Endothelial cell of umbilical vein (primary cell): ENCODE measurements around the gene CTLA4. TPM values are rescaled to one million over a fixed set of nuclear protein-coding genes. Genes with fewer than 3 reads are reported as not detected.

Experiments
- BruUV-seq: library from RNA; stranded (reverse); fragments of 400-500 nt; replicated peaks from 2 replicates; lab custom pipeline; 2021; lab: Mats Ljungman, UMichigan
- CTCF ChIA-PET: fragments of 300-600, 350-600 bp; sonication (Branson Sonifier 250); formaldehyde crosslinking; loops from one replicate; lab custom pipeline; 2021; ENCODE audit warnings: antibody characterized with exemption, inconsistent platforms; lab: Charles Lee
- POLR2A ChIA-PET: fragments of 300-600, 350-600 bp; sonication (Branson Sonifier 250); formaldehyde crosslinking; loops from one replicate; lab custom pipeline; 2021; ENCODE audit warnings: antibody characterized with exemption, inconsistent platforms; lab: Charles Lee
- DNase-seq: peaks from one replicate; pipeline ENCODE4 v3.0.0-alpha.2; 2011; ENCODE audit warnings: low read depth, low spot score
- FAIRE-seq: peaks from 2 replicates; lab custom pipeline; 2011; peaks lifted over from hg19 to GRCh38; lab: Jason Lieb, UNC
- H2AFZ ChIP-seq: 2 replicates; pipeline ENCODE4 v1.6.0; 2012; ENCODE audit warnings: low read depth, low read length, control low read depth, inconsistent platforms
- H3K27ac ChIP-seq: 2 replicates; pipeline ENCODE4 v1.5.1; 2011; ENCODE audit warnings: low read depth, mild to moderate bottlenecking, control low read depth, low read length, moderate library complexity; ENCODE audit not compliant: insufficient read depth
- H3K27me3 ChIP-seq, 2 experiments: 2 replicates each; pipeline versions ENCODE4 v1.6.0 to v1.6.1; 2011; ENCODE audit warnings: low read length in 2 of 2, mixed read lengths in 1 of 2; ENCODE audit not compliant: control insufficient read depth in 2 of 2, insufficient read depth in 2 of 2
- H3K36me3 ChIP-seq, 2 experiments: 2 replicates in 1 of 2; 3 replicates in 1 of 2; pipeline ENCODE4 v1.5.1; 2011; ENCODE audit warnings: low read length in 2 of 2, mild to moderate bottlenecking in 1 of 2, moderate library complexity in 1 of 2; ENCODE audit not compliant: control insufficient read depth in 2 of 2, insufficient read depth in 2 of 2; ENCODE audit errors: extremely low read depth in 1 of 2
- H3K4me1 ChIP-seq: 3 replicates; pipeline ENCODE4 v1.5.1; 2011; ENCODE audit warnings: mild to moderate bottlenecking, low read length; ENCODE audit not compliant: control insufficient read depth, insufficient read depth; ENCODE audit errors: extremely low read depth
- H3K4me2 ChIP-seq: 2 replicates; pipeline ENCODE4 v1.6.1; 2011; ENCODE audit warnings: low read length, control low read depth, mixed read lengths; ENCODE audit not compliant: insufficient read depth
- H3K4me3 ChIP-seq, 3 experiments: fragments of 200-600 bp in 1 of 3; sonication (generic), shearing (Covaris generic) in 1 of 3; replicated peaks in 1 of 3; 2 replicates each; pipeline ENCODE4 v1.5.1; 2011 to 2016; ENCODE audit warnings: control low read depth in 3 of 3, low read length in 3 of 3, mild to moderate bottlenecking in 2 of 3, inconsistent platforms in 1 of 3, low read depth in 1 of 3, moderate library complexity in 1 of 3; ENCODE audit not compliant: insufficient read depth in 1 of 3
- H3K79me2 ChIP-seq: 2 replicates; pipeline ENCODE4 v1.6.0; 2012; ENCODE audit warnings: low read length, inconsistent platforms; ENCODE audit not compliant: control insufficient read depth, insufficient read depth
- H3K9ac ChIP-seq: replicated peaks from 2 replicates; pipeline ENCODE3; 2011; ENCODE audit warnings: low read length, control low read depth; ENCODE audit not compliant: insufficient read depth; ENCODE audit errors: extremely low read depth
- H3K9me1 ChIP-seq: replicated peaks from 3 replicates; pipeline ENCODE4 v1.6.0; 2011; ENCODE audit warnings: mild to moderate bottlenecking, low read length; ENCODE audit not compliant: control insufficient read depth, insufficient read depth; ENCODE audit errors: extremely low read depth
- H3K9me3 ChIP-seq: replicated peaks from 2 replicates; pipeline ENCODE4 v1.5.1; 2012; ENCODE audit warnings: low read length, inconsistent platforms; ENCODE audit not compliant: control insufficient read depth, insufficient read depth
- H4K20me1 ChIP-seq: replicated peaks from 2 replicates; pipeline ENCODE3; 2011; ENCODE audit warnings: mild to moderate bottlenecking, low read length; ENCODE audit not compliant: control insufficient read depth, insufficient read depth; ENCODE audit errors: extremely low read depth
- EZH2 ChIP-seq: IDR thresholded peaks from 2 replicates; pipeline ENCODE4 v1.6.1; 2012; ENCODE audit warnings: borderline replicate concordance, low read depth, mild to moderate bottlenecking, moderate library complexity, low read length, inconsistent platforms; ENCODE audit not compliant: severe bottlenecking
- FOS ChIP-seq: IDR thresholded peaks from 2 replicates; pipeline ENCODE4 v1.6.1; 2011; ENCODE audit warnings: mild to moderate bottlenecking, low read length, moderate library complexity, borderline replicate concordance; ENCODE audit not compliant: insufficient read depth
- GATA2 ChIP-seq: IDR thresholded peaks from 2 replicates; pipeline ENCODE4 v1.7.0; 2011; ENCODE audit warnings: low read depth, mild to moderate bottlenecking, moderate library complexity, mixed read lengths, low read length; ENCODE audit not compliant: insufficient read length, insufficient read depth
- JUN ChIP-seq: IDR thresholded peaks from 2 replicates; pipeline ENCODE4 v1.6.1; 2011; ENCODE audit warnings: borderline replicate concordance, low read depth; ENCODE audit not compliant: insufficient read length, insufficient read depth
- MYC ChIP-seq: IDR thresholded peaks from one replicate; pipeline ENCODE4 v1.6.1; 2011; ENCODE audit warnings: mild to moderate bottlenecking, low read depth, low read length
- POLR2A ChIP-seq: IDR thresholded peaks from 2 replicates; pipeline ENCODE4 v1.6.1; 2012; ENCODE audit warnings: low read depth, mild to moderate bottlenecking, control low read depth, low read length
- POLR2AphosphoS5 ChIP-seq: IDR thresholded peaks from 2 replicates; pipeline ENCODE4 v1.6.1; 2012; ENCODE audit warnings: low read depth, mild to moderate bottlenecking, control low read depth, low read length, moderate library complexity; ENCODE audit not compliant: insufficient read depth
- dilution Hi-C: fragments of 300-500 bp; cut with MboI; formaldehyde crosslinking; loops from one replicate; pipeline ENCODE4 v1.15.0; 2019; ENCODE audit warnings: low sequenced_read_pairs; ENCODE audit not compliant: extremely low pct_ligation_motif_present
- intact Hi-C: fragments of 100-400 bp; cut with micrococcal nuclease; formaldehyde crosslinking; loops from one replicate; pipeline ENCODE4 v1.10.0; 2022
- polyA plus RNA-seq, 4 experiments: library from polyadenylated mRNA; depleted of rRNA in 3 of 4; stranded (reverse) in 3 of 4; unstranded in 1 of 4; fragments of >200 nt; gene quantifications; 2 replicates each; pipeline versions ENCODE4 v1.2.1 to v1.2.3, GENCODE V29; 2011 to 2012; ENCODE audit warnings: missing spikeins in 1 of 4
- total RNA-seq: library from RNA; stranded (reverse); gene quantifications from 2 replicates; pipeline ENCODE4 v1.2.3, GENCODE V29; 2021
- TF ChIP-seq, protein P1 (sequence below), 2 donors: IDR thresholded peaks; 1 replicate in 1 of 2; 2 replicates in 1 of 2; pipeline ENCODE4 v1.5.1; 2011; ENCODE audit warnings: low read length in 2 of 2, mild to moderate bottlenecking in 2 of 2, moderate library complexity in 2 of 2, control low read depth in 1 of 2, inconsistent platforms in 1 of 2, low read depth in 1 of 2; ENCODE audit not compliant: insufficient read depth in 1 of 2; ENCODE audit errors: extremely low read depth in 1 of 2
- TF ChIP-seq, protein P2 (sequence below): IDR thresholded peaks from 2 replicates; pipeline ENCODE4 v1.6.1; 2011; ENCODE audit not compliant: insufficient read depth, insufficient read length

Gene CTLA4
- total and polyA plus RNA-seq, 2 donors (not counting 3 experiments of a cell fraction or from before 2014, with no cell fraction given): not detected

DNA sequence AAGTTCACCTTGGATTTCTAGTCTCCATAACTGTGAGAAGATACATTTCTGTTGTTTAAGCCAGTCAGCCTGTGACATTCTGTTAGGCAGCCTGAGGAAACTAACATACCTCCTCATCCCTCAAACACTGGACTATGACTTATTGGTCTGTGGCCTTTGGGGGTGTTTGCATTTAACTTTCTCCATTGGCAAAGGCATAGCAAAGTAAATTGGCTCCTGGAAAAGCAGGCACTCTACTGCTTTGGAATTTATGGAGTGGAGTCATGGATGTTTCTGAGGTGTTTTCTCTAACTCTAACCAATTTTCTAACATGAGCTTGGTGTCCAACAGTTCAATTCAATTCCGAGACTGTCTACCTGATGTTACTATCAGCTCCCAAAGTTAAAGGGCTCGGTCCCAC is 48.9 kb upstream of the CTLA4 start:
- FAIRE-seq (no peak), DNase-seq (no peak)
- Histone ChIP-seq H3K9ac (no peak overlapping the region), H3K4me3 (no peak overlapping the region), H3K36me3 (no peaks in the 10 kb centered on the region), H3K9me1 (no peaks in the 10 kb centered on the region), H3K4me2 (no peak overlapping the region), H3K27me3 (peaks cover 5 to 7% of the 10 kb centered on the region in 2 experiments), H4K20me1 (no peaks in the 10 kb centered on the region), H2AFZ (no peak overlapping the region), H3K79me2 (no peaks in the 10 kb centered on the region), H3K9me3 (no peaks in the 10 kb centered on the region), H3K27ac (no peak overlapping the region), H3K4me1 (peaks cover 12% of the 10 kb centered on the region)
- intact Hi-C loops: loop anchor here (5.0 to 10.0 kb wide), 3 partner anchors 164 to 1246 kb away; partner anchors contain the start of gene ICA1L
- ChIA-PET CTCF (no interaction called here), POLR2A (no interaction called here)
- TF ChIP-seq GATA2 (no peak), FOS (no peak), POLR2A (no peak), MYC (no peak), POLR2AphosphoS5 (no peak), JUN (no peak), EZH2 (no peak)
- TF ChIP-seq, protein P1, sequence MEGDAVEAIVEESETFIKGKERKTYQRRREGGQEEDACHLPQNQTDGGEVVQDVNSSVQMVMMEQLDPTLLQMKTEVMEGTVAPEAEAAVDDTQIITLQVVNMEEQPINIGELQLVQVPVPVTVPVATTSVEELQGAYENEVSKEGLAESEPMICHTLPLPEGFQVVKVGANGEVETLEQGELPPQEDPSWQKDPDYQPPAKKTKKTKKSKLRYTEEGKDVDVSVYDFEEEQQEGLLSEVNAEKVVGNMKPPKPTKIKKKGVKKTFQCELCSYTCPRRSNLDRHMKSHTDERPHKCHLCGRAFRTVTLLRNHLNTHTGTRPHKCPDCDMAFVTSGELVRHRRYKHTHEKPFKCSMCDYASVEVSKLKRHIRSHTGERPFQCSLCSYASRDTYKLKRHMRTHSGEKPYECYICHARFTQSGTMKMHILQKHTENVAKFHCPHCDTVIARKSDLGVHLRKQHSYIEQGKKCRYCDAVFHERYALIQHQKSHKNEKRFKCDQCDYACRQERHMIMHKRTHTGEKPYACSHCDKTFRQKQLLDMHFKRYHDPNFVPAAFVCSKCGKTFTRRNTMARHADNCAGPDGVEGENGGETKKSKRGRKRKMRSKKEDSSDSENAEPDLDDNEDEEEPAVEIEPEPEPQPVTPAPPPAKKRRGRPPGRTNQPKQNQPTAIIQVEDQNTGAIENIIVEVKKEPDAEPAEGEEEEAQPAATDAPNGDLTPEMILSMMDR (IDR thresholded peaks at IDR 0.05; ENCODE audit: extremely low read depth in 1 of 2, insufficient read depth in 1 of 2, low read depth in 1 of 2, low read length in 2 of 2): no peak
- TF ChIP-seq, protein P2, sequence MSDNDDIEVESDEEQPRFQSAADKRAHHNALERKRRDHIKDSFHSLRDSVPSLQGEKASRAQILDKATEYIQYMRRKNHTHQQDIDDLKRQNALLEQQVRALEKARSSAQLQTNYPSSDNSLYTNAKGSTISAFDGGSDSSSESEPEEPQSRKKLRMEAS: no peak
- no TSS peak for BruUV-seq
- dilution Hi-C loops: no loop called here
